GM12874 (cell line): Measurements from ENCODE around the gene ACCS.

Source experiments
- TF ChIP-seq, protein P1 (sequence below): IDR thresholded peaks from 2 replicates; pipeline ENCODE4 v1.5.1; 2011; ENCODE audit warnings: low read depth, mild to moderate bottlenecking, control low read depth, low read length, moderate library complexity; ENCODE audit not compliant: insufficient read depth

The ACCS gene

DNA sequence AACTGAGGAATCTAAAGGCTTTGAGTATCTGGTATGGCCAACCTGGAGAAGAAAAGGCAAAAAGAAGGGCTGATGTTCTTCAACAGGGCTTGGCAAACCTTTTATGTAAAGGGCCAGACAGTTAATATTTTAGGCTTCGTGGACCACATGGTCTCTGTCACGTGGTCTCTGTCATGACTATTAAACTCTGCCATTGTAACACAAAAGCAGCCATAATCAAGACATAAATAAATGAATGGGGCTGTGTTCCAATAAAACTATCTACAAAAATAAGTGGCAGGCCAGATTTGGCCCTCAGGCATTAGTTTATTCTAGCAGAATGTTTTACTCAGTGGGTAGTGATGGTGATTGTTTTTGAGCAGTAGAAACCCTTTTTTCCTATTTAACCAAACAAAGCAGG is 18.8 kb upstream of the ACCS start:
- TF ChIP-seq, protein P1, sequence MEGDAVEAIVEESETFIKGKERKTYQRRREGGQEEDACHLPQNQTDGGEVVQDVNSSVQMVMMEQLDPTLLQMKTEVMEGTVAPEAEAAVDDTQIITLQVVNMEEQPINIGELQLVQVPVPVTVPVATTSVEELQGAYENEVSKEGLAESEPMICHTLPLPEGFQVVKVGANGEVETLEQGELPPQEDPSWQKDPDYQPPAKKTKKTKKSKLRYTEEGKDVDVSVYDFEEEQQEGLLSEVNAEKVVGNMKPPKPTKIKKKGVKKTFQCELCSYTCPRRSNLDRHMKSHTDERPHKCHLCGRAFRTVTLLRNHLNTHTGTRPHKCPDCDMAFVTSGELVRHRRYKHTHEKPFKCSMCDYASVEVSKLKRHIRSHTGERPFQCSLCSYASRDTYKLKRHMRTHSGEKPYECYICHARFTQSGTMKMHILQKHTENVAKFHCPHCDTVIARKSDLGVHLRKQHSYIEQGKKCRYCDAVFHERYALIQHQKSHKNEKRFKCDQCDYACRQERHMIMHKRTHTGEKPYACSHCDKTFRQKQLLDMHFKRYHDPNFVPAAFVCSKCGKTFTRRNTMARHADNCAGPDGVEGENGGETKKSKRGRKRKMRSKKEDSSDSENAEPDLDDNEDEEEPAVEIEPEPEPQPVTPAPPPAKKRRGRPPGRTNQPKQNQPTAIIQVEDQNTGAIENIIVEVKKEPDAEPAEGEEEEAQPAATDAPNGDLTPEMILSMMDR, result no peak

DNA sequence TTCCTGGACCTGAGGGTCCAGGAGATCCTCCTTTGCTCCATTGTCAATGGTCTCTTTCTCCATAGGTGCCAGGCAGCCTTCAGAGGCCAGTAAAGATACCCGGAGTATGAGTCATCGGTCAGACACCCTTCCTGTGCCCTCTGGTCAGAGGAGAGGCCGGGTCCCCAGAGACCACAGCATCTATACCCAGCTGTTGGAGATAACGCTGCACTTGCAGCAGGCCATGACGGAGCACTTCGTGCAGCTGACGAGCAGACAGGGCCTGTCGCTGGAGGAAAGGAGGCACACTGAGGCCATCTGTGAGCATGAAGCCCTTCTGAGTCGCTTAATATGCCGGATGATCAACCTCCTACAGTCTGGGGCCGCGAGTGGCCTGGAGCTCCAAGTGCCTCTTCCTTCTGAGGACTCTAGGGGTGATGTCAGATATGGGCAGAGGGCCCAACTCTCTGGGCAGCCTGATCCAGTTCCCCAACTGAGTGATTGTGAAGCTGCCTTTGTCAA is 18.1 kb upstream of the ACCS start, which contains the start of gene ACCSL:
Gene ACCSL (plus strand): TSS at position 51 of the 501 bp plus-strand sequence. CDS start 56 bp downstream, at position 107.
- TF ChIP-seq, protein P1, result no peak

DNA sequence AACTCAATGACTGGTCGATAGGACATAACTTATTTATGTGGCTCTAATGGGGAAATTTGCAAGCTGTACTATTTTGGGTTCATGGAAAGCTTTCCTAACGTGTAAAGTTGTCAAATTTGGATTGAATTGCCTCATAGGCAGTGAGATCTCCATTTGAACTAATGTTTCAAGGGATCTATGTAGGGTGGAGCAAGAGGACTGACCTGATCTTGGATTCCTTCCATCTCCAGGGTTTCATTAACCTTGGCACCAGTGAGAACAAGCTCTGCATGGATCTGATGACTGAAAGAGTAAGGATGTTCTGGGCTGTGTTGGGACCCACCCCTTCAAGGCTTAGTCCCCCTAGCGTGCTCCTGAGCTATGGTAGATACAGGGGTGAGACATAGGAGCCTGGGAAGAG is 16.2 kb upstream of the ACCS start:
- TF ChIP-seq, protein P1, result no peak

DNA sequence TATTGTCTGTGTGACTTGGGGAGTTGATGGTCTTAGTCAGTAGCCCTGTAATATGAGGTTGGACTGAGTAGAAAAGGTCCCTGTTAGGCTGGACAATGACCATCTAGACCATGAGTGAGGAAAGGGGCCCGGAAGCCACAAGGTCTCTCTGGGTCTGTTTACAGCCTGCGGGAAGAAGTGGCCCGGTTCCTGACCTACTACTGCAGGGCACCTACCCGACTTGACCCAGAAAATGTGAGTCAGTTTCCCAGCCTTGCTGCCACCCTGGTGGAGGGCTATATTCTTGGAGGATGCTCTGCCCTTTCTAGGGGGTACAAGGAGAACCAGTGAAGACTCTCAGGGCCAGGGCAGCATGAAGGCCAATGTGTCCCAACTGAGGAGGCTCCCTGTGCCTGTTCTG is 14.9 kb upstream of the ACCS start:
- TF ChIP-seq, protein P1, result no peak

DNA sequence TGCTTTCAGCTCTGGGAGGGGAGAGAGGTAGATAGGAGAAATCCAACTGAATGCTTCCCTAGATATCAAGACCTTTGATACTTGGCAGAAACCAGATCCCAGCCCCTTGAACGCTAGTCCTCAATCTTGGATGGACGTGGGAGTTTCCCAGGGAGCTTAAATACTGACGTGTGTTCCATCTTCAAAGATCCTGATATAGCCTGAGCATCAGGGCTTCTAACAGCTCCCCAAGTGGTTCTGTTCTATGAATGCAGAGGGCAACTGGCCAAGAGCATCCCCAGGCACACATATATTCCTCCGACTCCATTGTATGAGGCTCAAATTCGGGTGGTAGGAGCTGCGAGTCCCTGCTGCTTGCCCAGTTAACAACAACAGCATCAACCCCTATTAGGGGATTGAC is 8.7 kb upstream of the ACCS start:
- TF ChIP-seq, protein P1, result no peak

DNA sequence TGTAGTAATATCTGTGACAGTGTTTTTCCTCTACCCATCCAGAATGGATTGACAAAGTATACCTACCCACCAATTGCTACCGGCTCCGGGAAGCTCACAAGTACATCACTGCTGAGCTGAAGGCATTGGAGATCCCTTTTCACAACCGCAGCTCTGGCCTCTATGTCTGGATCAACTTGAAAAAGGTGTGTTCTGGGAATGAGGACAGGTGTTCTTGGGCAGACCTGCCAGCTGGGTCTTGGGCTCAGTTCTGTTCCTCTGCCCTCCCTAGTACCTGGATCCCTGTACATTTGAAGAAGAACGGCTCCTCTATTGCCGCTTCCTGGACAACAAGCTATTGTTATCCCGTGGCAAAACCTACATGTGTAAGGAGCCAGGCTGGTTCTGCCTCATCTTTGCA is 7.8 kb upstream of the ACCS start:
- TF ChIP-seq, protein P1, result no peak

DNA sequence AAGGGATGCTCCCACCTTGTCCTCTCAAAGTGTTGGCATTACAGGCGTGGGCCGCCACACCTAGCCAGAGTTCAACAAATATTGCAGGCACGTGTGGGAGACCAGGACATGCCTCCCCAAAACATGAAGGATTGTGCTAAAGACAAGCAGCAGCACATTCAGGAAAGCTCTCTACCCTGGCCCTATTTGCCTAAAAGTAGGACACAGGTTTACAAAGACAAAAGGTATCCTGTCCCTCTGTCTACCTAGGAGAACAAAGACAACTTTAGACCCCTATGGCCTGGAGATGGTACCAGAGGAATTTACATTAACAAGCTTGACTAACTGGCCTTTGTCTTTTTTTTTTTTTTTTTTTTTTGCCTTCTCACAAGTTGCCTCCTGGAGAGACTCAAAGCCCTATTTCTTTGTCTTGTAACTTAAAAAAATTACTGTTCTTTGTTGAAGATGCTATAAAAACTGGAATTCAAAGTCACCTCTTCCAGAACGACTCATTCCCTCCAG is 859 bp upstream of the ACCS start:
- TF ChIP-seq, protein P1, result no peak
